B cell (primary cell): ENCODE results near the gene HSPA12A. TPM values are rescaled to one million over a fixed set of nuclear protein-coding genes. Genes with fewer than 3 reads are reported as not detected.

ENCODE experiments used
- ATAC-seq: fragments of 200-7000 bp; cut with Tn5 transposase; one replicate; pipeline ENCODE4 v1.10.0; 2021; ENCODE audit warnings: low read depth, mild to moderate bottlenecking, moderate number of reproducible peaks, moderate library complexity
- CTCF ChIA-PET: fragments of 350-600 bp; sonication (Branson Sonifier 250); formaldehyde crosslinking; loops from one replicate; lab custom pipeline; 2021; ENCODE audit warnings: antibody characterized with exemption, inconsistent platforms; lab: Charles Lee
- POLR2A ChIA-PET: fragments of 350-600 bp; sonication (Branson Sonifier 250); formaldehyde crosslinking; loops from one replicate; lab custom pipeline; 2021; ENCODE audit warnings: antibody characterized with exemption; lab: Charles Lee
- DNase-seq: peaks from one replicate; pipeline ENCODE4 v3.0.0; 2013
- H2AFZ ChIP-seq: 2 replicates; pipeline ENCODE4 v1.6.1; 2012; ENCODE audit warnings: mild to moderate bottlenecking, low read depth, low read length; ENCODE audit not compliant: insufficient read depth, poor library complexity, severe bottlenecking
- H3K27ac ChIP-seq, 2 donors: 1 replicate in 1 of 2; 2 replicates in 1 of 2; pipeline ENCODE4 v1.5.1; 2012 to 2013; ENCODE audit warnings: low read length in 2 of 2, mild to moderate bottlenecking in 2 of 2, moderate library complexity in 1 of 2
- H3K27me3 ChIP-seq, 4 experiments: fragments of 200-600 bp in 1 of 4; sonication (generic) in 1 of 4; replicated peaks in 1 of 4; 1 replicate in 2 of 4; 2 replicates in 2 of 4; pipeline versions ENCODE4 v1.6.1 to v1.7.0; 2013 to 2016; ENCODE audit warnings: low read length in 3 of 4, mild to moderate bottlenecking in 2 of 4, mixed read lengths in 1 of 4, moderate library complexity in 1 of 4; ENCODE audit not compliant: insufficient read depth in 4 of 4, control insufficient read depth in 3 of 4; ENCODE audit errors: control extremely low read depth in 1 of 4
- H3K36me3 ChIP-seq, 2 experiments: replicated peaks in 1 of 2; 1 replicate in 1 of 2; 2 replicates in 1 of 2; pipeline versions ENCODE4 v1.6.1 to v1.7.1; 2013; ENCODE audit warnings: low read length in 1 of 2; ENCODE audit not compliant: insufficient read depth in 2 of 2, control insufficient read depth in 1 of 2; ENCODE audit errors: control extremely low read depth in 1 of 2, extremely low read depth in 1 of 2
- H3K4me1 ChIP-seq, 2 donors: fragments of 200-600 bp in 1 of 2; sonication (generic) in 1 of 2; 1 replicate in 1 of 2; 2 replicates in 1 of 2; pipeline versions ENCODE4 v1.5.1 to v1.6.1; 2013 to 2017; ENCODE audit warnings: low read length in 2 of 2; ENCODE audit not compliant: control insufficient read depth in 2 of 2, insufficient read depth in 2 of 2
- H3K4me2 ChIP-seq: replicated peaks from 2 replicates; pipeline ENCODE3; 2012; ENCODE audit warnings: mild to moderate bottlenecking, low read depth, low read length; ENCODE audit not compliant: poor library complexity, severe bottlenecking
- H3K4me3 ChIP-seq, 5 experiments: fragments of 200-600 bp in 1 of 5; sonication (generic) in 1 of 5; 1 replicate in 3 of 5; 2 replicates in 2 of 5; pipeline versions ENCODE4 v1.5.1 to v1.7.0; 2011 to 2016; ENCODE audit warnings: low read length in 4 of 5, mild to moderate bottlenecking in 4 of 5, low read depth in 2 of 5, control low read depth in 1 of 5, moderate library complexity in 1 of 5; ENCODE audit not compliant: insufficient read depth in 1 of 5; ENCODE audit errors: control extremely low read depth in 1 of 5, extremely low read depth in 1 of 5
- H3K79me2 ChIP-seq: fragments of 200-600 bp; sonication (generic); one replicate; pipeline ENCODE4 v1.6.0; 2016; ENCODE audit warnings: low read length; ENCODE audit not compliant: control insufficient read depth, insufficient read depth
- H3K9ac ChIP-seq: fragments of 200-600 bp; sonication (generic); 2 replicates; pipeline ENCODE4 v1.6.1; 2017; ENCODE audit warnings: mild to moderate bottlenecking, low read length, moderate library complexity
- H3K9me3 ChIP-seq, 3 donors: one replicate each; pipeline versions ENCODE4 v1.6.1 to v1.7.1; 2013; ENCODE audit warnings: low read length in 2 of 3; ENCODE audit not compliant: control insufficient read depth in 2 of 3, insufficient read depth in 1 of 3; ENCODE audit errors: control extremely low read depth in 1 of 3
- H4K20me1 ChIP-seq: 2 replicates; pipeline ENCODE4 v1.6.0; 2012; ENCODE audit warnings: mild to moderate bottlenecking, low read length; ENCODE audit not compliant: insufficient read depth, control insufficient read depth, poor library complexity, severe bottlenecking
- H3K27ac Mint-ChIP-seq: one replicate; pipeline ENCODE4 v1.8.0; 2021; ENCODE audit warnings: mixed read lengths
- H3K27me3 Mint-ChIP-seq: one replicate; pipeline ENCODE4 v1.8.0; 2021; ENCODE audit warnings: mixed read lengths
- H3K4me1 Mint-ChIP-seq: one replicate; pipeline ENCODE4 v1.8.0; 2021; ENCODE audit warnings: mixed read lengths
- H3K4me3 Mint-ChIP-seq: one replicate; pipeline ENCODE4 v1.8.0; 2021; ENCODE audit warnings: mixed read lengths
- H3K9me3 Mint-ChIP-seq: one replicate; pipeline ENCODE4 v1.8.0; 2022; ENCODE audit warnings: mixed read lengths; ENCODE audit not compliant: insufficient read depth
- EZH2 ChIP-seq: IDR thresholded peaks from 2 replicates; pipeline ENCODE4 v1.6.1; 2012; ENCODE audit warnings: borderline replicate concordance, low read depth, mild to moderate bottlenecking, moderate library complexity, low read length; ENCODE audit not compliant: insufficient read depth, poor library complexity, severe bottlenecking
- WGBS: methylation state at CpG from one replicate; pipeline ENCODE4 v1.1.5; 2013; ENCODE audit warnings: missing lambda C conversion rate; ENCODE audit not compliant: insufficient coverage; 5-methylcytosine and 5-hydroxymethylcytosine counted together
- intact Hi-C: fragments of 100-400 bp; cut with micrococcal nuclease; formaldehyde crosslinking; loops from one replicate; pipeline ENCODE4 v1.10.0; 2022
- polyA plus RNA-seq: library from polyadenylated mRNA; depleted of rRNA; stranded (reverse); fragments of >200 nt; gene quantifications from 2 replicates; pipeline ENCODE4 v1.2.3, GENCODE V29; 2012
- total RNA-seq, 2 donors: library from RNA; stranded (reverse); fragments of 120-200 nt in 1 of 2; gene quantifications; 1 replicate in 1 of 2; 2 replicates in 1 of 2; pipeline versions ENCODE4 v1.2.3 to v1.2.4, GENCODE V29; 2013 to 2022
- TF ChIP-seq, protein P1 (sequence below): fragments of 200-600 bp; IDR thresholded peaks from one replicate; pipeline ENCODE4 v1.8.0; 2022; ENCODE audit warnings: antibody characterized with exemption, mild to moderate bottlenecking

HSPA12A gene
- total and polyA plus RNA-seq, 2 donors (not counting 1 experiment from before 2014, with no cell fraction given): 2.1 to 17.7 TPM

- TF ChIP-seq EZH2: no peak
- TF ChIP-seq, protein P1, sequence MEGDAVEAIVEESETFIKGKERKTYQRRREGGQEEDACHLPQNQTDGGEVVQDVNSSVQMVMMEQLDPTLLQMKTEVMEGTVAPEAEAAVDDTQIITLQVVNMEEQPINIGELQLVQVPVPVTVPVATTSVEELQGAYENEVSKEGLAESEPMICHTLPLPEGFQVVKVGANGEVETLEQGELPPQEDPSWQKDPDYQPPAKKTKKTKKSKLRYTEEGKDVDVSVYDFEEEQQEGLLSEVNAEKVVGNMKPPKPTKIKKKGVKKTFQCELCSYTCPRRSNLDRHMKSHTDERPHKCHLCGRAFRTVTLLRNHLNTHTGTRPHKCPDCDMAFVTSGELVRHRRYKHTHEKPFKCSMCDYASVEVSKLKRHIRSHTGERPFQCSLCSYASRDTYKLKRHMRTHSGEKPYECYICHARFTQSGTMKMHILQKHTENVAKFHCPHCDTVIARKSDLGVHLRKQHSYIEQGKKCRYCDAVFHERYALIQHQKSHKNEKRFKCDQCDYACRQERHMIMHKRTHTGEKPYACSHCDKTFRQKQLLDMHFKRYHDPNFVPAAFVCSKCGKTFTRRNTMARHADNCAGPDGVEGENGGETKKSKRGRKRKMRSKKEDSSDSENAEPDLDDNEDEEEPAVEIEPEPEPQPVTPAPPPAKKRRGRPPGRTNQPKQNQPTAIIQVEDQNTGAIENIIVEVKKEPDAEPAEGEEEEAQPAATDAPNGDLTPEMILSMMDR: no peak
- Mint-ChIP-seq H3K9me3 (no peaks in the 10 kb centered on the region), H3K4me1 (no peaks in the 10 kb centered on the region), H3K4me3 (no peak overlapping the region), H3K27me3 (peaks cover 5% of the 10 kb centered on the region), H3K27ac (no peak overlapping the region)
- Histone ChIP-seq H3K27ac (no peak overlapping the region), H4K20me1 (no peaks in the 10 kb centered on the region), H3K4me1 (no peaks in the 10 kb centered on the region), H3K9ac (no peak overlapping the region), H2AFZ (no peak overlapping the region), H3K79me2 (no peaks in the 10 kb centered on the region), H3K9me3 (no peaks in the 10 kb centered on the region), H3K4me3 (no peak overlapping the region), H3K36me3 (no peaks in the 10 kb centered on the region), H3K4me2 (no peak overlapping the region), H3K27me3 (no peaks in the 10 kb centered on the region)
- POLR2A ChIA-PET: no interaction called here
- ATAC-seq (no peak), DNase-seq (no peak)
- CTCF ChIA-PET: no interaction called here
- intact Hi-C loops: no loop called here
- 95% methylated on average over 5 of the region's 5 CpGs for WGBS
Measured at GRCh38 chr10:116684781-116685180, 57.6 kb downstream of the HSPA12A start.

DNA sequence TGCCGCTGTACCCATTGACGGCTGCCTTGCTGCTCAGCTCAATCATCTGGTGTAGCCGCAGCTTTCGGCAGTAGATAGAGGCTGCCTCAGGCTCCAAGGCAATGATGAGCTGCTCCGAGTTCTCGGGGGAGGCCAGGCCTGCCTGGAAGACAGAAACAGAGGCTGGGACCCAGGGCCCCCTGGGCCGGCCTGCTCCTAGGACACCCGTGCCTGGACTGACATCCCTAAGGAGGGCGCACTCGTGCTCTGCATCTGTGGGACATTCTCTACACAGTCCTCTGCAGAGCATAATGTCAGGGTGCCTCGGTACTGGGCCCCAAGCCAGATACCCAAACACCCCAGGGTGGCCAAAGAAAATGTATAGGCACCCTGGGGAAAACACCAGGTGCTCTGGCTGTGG is 58.5 kb downstream of the HSPA12A start:
- TF ChIP-seq, protein P1: no peak
- no peak for TF ChIP-seq EZH2
- Histone ChIP-seq H3K4me1 (no peaks in the 10 kb centered on the region), H3K27ac (no peak overlapping the region), H3K9ac (no peak overlapping the region), H3K27me3 (no peaks in the 10 kb centered on the region), H2AFZ (no peak overlapping the region), H3K4me3 (no peak overlapping the region), H4K20me1 (no peaks in the 10 kb centered on the region), H3K9me3 (no peaks in the 10 kb centered on the region), H3K36me3 (no peaks in the 10 kb centered on the region), H3K79me2 (no peaks in the 10 kb centered on the region), H3K4me2 (no peak overlapping the region)
- no peaks in the 10 kb centered on the region for H3K9me3 Mint-ChIP-seq
- DNase-seq: no peak
- WGBS: 96% methylated on average over 11 of the region's 11 CpGs
- intact Hi-C loops: no loop called here
- H3K27ac Mint-ChIP-seq: no peak overlapping the region
- ChIA-PET CTCF (interaction anchor here (0.8 to 3.1 kb wide), 2 partner anchors 8 to 492 kb away, joined by 3 to 35 read pairs; no protein-coding TSS in a partner anchor), POLR2A (no interaction called here)
- no peak for ATAC-seq
- no peak overlapping the region for H3K4me3 Mint-ChIP-seq
- H3K27me3 Mint-ChIP-seq: peaks cover 5% of the 10 kb centered on the region
- H3K4me1 Mint-ChIP-seq: no peaks in the 10 kb centered on the region
